Activated T-helper 2 cell treated with anti-CD3 and anti-CD28 coated beads, Interferon-gamma antibody, Interleukin-2, Interleukin-4, amounts not matched to agents 10 μg/mL and 5 μg/mL and 100 μg/mL, durations not matched to agents 14 hours and 24 hours and 36 hours (primary cell): ENCODE measurements around the gene WDR70. TPM values are rescaled to one million over a fixed set of nuclear protein-coding genes. Genes with fewer than 3 reads are reported as not detected.
"Not testable (repeated sequence)": the region's sequence is repeated elsewhere in the genome, so short reads cannot be mapped to it uniquely, and the experiment has no call there.

Experiments
- DNase-seq: peaks from one replicate; pipeline ENCODE4 v3.0.0; 2021; ENCODE audit warnings: low spot score
- H3K27ac Mint-ChIP-seq: one replicate; pipeline ENCODE4 v1.8.0; 2021; ENCODE audit warnings: mixed read lengths
- H3K27me3 Mint-ChIP-seq: one replicate; pipeline ENCODE4 v1.8.0; 2021; ENCODE audit warnings: low read depth, mixed read lengths
- H3K36me3 Mint-ChIP-seq: one replicate; pipeline ENCODE4 v1.8.0; 2021; ENCODE audit warnings: low read depth, mixed read lengths
- H3K4me1 Mint-ChIP-seq: one replicate; pipeline ENCODE4 v1.8.0; 2021; ENCODE audit warnings: low read depth, mixed read lengths
- H3K4me3 Mint-ChIP-seq: one replicate; pipeline ENCODE4 v1.8.0; 2021; ENCODE audit warnings: low read depth, mild to moderate bottlenecking, moderate library complexity, mixed read lengths
- H3K9me3 Mint-ChIP-seq: one replicate; pipeline ENCODE4 v1.8.0; 2021; ENCODE audit warnings: mixed read lengths
- intact Hi-C: fragments of 100-400 bp; cut with micrococcal nuclease; formaldehyde crosslinking; loops from one replicate; pipeline ENCODE4 v1.15.1; 2023
- total RNA-seq: library from RNA; stranded (reverse); gene quantifications from 2 replicates; pipeline ENCODE4 v1.2.3, GENCODE V29; 2022

Gene WDR70
- total RNA-seq, 1 donor from 2014 or later, result 37.9 TPM

DNA sequence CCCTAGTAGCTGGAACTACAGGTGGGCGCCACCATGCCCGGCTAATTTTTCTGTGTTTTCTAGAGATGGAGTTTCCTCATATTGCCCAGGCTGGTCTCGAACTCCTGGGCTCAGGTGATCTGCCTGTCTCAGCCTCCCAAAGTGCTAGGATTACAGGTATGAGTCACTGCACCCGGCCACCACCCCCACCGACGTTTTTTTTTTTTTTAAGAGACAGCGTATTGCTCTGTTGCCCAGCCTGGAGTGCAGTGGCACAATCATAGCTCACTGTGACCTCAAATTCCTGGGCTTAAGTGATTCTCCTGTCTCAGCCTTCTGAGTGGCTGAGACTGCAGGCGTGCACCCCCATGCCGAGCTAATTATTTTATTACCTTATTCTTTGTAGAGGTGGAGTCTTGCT is 38.2 kb downstream of the WDR70 start:
- Mint-ChIP-seq H3K27ac (no peak overlapping the region), H3K9me3 (no peaks in the 10 kb centered on the region), H3K4me3 (no peak overlapping the region), H3K4me1 (peaks cover 5% of the 10 kb centered on the region), H3K36me3 (peaks cover 20% of the 10 kb centered on the region), H3K27me3 (no peaks in the 10 kb centered on the region)
- intact Hi-C loops, result loop anchor here (10.0 kb wide), 1 partner anchor 417 kb away; no protein-coding TSS in a partner anchor
- DNase-seq, result no peak

DNA sequence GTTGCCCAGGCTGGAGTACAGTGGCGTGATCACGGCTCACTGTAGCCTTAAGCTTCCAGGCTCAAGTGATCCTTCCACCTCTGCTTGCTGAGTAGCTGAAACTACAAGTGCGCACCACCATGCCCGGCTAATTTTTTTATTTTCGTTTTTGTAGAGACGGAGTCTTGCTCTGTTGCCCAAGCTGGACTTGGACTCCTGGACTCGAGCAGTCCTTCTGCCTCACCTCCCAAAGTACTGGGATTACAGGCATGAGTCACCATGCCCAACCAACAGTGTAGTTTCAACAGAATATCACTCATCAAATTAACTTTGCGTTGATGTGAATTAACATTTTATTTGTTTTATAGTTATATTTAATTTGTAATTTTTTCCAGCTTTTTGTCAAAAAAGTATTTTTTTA is 45.3 kb downstream of the WDR70 start:
- H3K4me1 Mint-ChIP-seq, result peaks cover 5% of the 10 kb centered on the region
- H3K4me3 Mint-ChIP-seq, result no peak overlapping the region
- no peaks in the 10 kb centered on the region for H3K9me3 Mint-ChIP-seq
- H3K27me3 Mint-ChIP-seq, result no peaks in the 10 kb centered on the region
- intact Hi-C loops, result no loop called here
- DNase-seq, result no peak
- peaks cover 4% of the 10 kb centered on the region for H3K36me3 Mint-ChIP-seq
- H3K27ac Mint-ChIP-seq, result no peak overlapping the region

DNA sequence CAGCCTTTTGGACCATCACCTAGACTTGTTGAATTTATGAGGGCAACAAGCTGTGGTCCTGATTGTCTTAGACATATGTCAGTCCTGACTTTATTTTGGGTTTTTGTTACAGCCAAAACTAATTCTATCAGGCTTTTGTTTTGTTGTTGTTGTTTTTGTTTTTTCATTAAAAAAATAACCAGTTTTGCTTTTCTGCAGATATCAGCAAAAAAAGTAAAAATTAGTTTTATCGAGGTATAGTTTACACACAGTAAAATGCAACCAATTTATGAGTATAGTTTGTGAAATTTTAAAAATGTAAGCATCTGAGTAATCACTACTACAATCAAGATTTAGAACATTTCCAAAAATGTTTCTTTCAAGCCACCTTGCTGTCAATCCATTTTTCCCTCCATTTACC is 48.9 kb downstream of the WDR70 start:
- Mint-ChIP-seq H3K9me3 (no peaks in the 10 kb centered on the region), H3K4me1 (no peaks in the 10 kb centered on the region), H3K27ac (no peak overlapping the region), H3K27me3 (no peaks in the 10 kb centered on the region), H3K4me3 (no peak overlapping the region), H3K36me3 (peaks cover 8% of the 10 kb centered on the region)
- no peak for DNase-seq
- intact Hi-C loops, result no loop called here

DNA sequence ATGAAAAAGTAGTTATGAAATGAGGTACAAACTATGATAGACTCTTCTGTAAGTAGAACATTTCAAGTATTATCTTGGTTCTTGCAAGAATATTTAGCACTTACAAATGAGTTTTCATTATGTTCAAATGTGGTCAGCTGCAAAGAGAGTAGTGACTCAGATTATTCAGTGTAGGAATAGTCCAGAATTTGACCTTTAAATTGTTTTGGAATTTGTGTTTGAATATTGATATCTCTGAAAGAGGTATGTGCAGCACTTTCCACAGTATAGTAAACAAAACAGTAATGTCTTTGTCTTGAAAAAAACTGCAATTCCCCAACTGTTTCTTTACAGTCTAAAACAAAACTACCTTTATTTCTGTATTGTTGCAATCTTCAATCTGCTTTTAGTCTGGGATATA is 56.1 kb downstream of the WDR70 start:
- H3K4me3 Mint-ChIP-seq, result no peak overlapping the region
- peaks cover 6% of the 10 kb centered on the region for H3K4me1 Mint-ChIP-seq
- H3K27ac Mint-ChIP-seq, result no peak overlapping the region
- intact Hi-C loops, result no loop called here
- DNase-seq, result no peak
- peaks cover 20% of the 10 kb centered on the region for H3K36me3 Mint-ChIP-seq
- H3K9me3 Mint-ChIP-seq, result no peaks in the 10 kb centered on the region
- H3K27me3 Mint-ChIP-seq, result no peaks in the 10 kb centered on the region

DNA sequence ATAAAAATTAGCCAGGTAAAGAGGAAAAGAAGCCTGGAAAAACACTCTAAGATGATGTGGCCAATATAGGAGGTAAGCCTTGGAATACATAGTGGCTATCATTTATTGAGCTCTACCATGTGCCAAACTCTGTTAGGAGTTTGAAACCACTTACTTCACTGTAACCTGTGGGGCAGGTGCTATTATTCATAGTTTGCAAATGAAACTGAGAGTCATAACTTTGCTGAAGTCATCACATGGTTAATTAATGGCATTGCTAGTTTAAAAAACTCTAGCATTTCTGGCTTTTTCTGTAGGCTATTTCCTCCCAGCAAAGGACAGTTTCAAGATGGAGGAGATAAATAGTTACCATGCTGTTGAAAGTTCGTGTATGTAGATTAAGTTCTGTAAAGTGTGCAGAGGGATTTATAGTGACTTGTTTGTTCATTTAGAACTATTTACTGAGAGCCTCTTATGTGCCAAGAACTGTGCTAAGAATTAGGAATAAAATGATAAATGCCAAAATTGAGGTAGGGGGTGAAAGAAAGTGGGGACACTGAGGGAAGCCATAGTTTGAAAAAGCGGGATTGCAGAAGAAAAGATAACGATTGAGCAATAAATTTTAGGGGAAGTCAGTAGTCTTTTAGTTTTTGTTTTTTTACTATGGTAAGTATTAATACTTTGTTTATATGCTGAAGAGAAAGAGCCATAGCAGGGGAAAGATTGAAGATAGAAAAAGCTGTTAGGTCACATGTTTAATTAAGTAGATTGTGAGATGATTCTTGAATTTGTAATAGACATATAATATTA is 57.2 kb downstream of the WDR70 start:
- H3K4me3 Mint-ChIP-seq, result no peak overlapping the region
- no peak for DNase-seq
- no peaks in the 10 kb centered on the region for H3K27me3 Mint-ChIP-seq
- H3K9me3 Mint-ChIP-seq, result no peaks in the 10 kb centered on the region
- peaks cover 20% of the 10 kb centered on the region for H3K36me3 Mint-ChIP-seq
- no peak overlapping the region for H3K27ac Mint-ChIP-seq
- H3K4me1 Mint-ChIP-seq, result peaks cover 6% of the 10 kb centered on the region
- intact Hi-C loops, result no loop called here

DNA sequence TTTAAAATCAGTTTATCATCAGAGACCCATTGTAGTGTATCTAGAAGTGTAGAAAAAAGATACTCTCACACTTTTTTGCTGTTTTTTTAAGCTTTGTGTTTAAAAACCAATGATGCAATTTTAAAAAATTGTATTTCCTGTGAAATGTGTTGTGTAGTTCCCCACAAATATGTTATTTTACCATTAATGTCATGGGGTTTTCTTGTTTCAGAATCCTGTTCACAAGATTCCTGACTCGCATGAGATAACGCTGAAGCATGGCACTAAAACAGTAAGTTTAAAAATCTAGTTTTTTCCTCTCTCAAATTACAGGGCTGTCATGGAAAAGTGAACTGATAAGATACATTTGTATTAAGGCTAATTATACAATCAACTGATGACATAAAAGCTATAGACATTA is 58.6 kb downstream of the WDR70 start:
- no peaks in the 10 kb centered on the region for H3K9me3 Mint-ChIP-seq
- H3K27me3 Mint-ChIP-seq, result no peaks in the 10 kb centered on the region
- no peak overlapping the region for H3K4me3 Mint-ChIP-seq
- intact Hi-C loops, result no loop called here
- DNase-seq, result no peak
- H3K36me3 Mint-ChIP-seq, result peaks cover 19% of the 10 kb centered on the region
- H3K4me1 Mint-ChIP-seq, result peaks cover 6% of the 10 kb centered on the region
- H3K27ac Mint-ChIP-seq, result no peak overlapping the region

DNA sequence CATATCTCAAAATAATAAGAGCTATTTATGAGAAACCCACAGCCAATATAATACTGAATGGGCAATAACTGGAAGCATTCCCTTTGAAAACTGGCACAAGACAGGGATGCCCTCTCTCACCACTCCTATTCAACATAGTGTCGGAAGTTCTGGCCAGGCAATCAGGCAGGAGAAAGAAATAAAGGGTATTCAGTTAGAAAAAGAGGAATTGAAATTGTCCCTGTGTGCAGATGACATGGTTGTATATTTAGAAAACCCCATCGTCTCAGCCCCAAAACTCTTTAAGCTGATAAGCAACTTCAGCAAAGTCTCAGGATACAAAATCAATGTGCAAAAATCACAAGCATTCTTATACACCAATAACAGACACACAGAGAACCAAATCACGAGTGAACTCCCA is 66.7 kb downstream of the WDR70 start:
- H3K27me3 Mint-ChIP-seq, intact Hi-C loops, H3K9me3 Mint-ChIP-seq, H3K4me1 Mint-ChIP-seq, H3K4me3 Mint-ChIP-seq, H3K27ac Mint-ChIP-seq, DNase-seq: not testable (repeated sequence)
- H3K36me3 Mint-ChIP-seq, result peaks cover 52% of the 10 kb centered on the region

DNA sequence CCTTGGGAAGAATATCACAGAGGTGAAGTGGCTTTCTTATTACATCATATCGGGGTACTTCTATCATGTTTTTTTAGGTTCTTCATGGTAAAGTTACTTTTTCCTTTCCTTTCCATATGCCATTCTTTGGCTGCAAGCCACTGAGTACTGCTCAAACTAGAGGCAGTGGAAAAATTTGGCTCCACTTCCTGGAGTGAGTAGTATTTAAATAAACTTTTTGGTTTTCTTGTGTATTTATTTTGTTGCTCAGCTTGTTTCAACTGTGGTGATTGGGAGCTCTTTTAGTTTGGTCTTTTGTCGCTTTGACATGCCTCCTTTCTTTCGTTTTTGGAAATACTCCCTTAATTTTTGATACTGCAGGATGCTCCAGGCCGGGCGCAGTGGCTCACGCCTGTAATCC is 69.8 kb downstream of the WDR70 start:
- no peak overlapping the region for H3K27ac Mint-ChIP-seq
- H3K36me3 Mint-ChIP-seq, result peaks cover 81% of the 10 kb centered on the region
- peaks cover 2% of the 10 kb centered on the region for H3K4me1 Mint-ChIP-seq
- no peak for DNase-seq
- no peaks in the 10 kb centered on the region for H3K27me3 Mint-ChIP-seq
- peaks cover 20% of the 10 kb centered on the region for H3K9me3 Mint-ChIP-seq
- intact Hi-C loops, result no loop called here
- no peak overlapping the region for H3K4me3 Mint-ChIP-seq

DNA sequence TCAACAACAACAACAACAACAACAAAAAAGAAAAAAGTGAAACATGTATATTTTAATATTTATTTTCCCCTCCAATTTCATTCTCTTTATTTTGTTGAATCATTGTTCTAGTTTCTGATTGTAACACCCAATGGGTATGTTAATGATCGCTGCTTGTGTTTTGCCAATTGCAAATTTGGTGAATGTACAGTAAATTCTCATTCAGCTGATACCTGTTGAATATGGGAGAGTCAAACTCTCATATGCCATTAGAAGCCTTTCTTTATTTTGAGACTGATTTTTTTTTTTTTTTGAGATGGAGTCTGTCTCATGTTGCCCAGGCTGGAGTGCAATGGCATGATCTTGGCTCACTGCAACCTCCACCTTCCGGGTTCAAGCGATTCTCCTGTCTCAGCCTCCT is 72.9 kb downstream of the WDR70 start:
- Mint-ChIP-seq H3K36me3 (peaks cover 59% of the 10 kb centered on the region), H3K9me3 (peaks cover 20% of the 10 kb centered on the region)
- H3K4me3 Mint-ChIP-seq, H3K27ac Mint-ChIP-seq, intact Hi-C loops, H3K27me3 Mint-ChIP-seq, DNase-seq, H3K4me1 Mint-ChIP-seq: not testable (repeated sequence)

DNA sequence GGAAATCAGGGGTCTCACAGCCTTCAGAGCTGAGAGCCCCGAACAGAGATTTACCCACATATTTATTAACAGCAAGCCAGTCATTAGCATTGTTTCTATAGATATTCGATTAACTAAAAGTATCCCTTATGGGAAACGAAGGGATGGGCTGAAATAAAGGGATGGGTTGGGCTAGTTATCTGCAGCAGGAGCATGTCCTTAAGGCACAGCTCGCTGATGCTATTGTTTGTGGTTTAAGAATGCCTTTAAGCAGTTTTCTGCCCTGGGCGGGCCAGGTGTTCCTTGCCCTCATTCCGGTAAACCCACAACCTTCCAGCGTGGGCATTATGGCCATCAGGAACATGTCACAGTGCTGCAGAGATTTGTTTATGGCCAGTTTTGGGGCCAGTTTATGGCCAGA is 74.1 kb downstream of the WDR70 start:
- H3K4me1 Mint-ChIP-seq, H3K4me3 Mint-ChIP-seq, H3K27me3 Mint-ChIP-seq, intact Hi-C loops, H3K27ac Mint-ChIP-seq, DNase-seq: not testable (repeated sequence)
- Mint-ChIP-seq H3K36me3 (peaks cover 53% of the 10 kb centered on the region), H3K9me3 (peaks cover 18% of the 10 kb centered on the region)

DNA sequence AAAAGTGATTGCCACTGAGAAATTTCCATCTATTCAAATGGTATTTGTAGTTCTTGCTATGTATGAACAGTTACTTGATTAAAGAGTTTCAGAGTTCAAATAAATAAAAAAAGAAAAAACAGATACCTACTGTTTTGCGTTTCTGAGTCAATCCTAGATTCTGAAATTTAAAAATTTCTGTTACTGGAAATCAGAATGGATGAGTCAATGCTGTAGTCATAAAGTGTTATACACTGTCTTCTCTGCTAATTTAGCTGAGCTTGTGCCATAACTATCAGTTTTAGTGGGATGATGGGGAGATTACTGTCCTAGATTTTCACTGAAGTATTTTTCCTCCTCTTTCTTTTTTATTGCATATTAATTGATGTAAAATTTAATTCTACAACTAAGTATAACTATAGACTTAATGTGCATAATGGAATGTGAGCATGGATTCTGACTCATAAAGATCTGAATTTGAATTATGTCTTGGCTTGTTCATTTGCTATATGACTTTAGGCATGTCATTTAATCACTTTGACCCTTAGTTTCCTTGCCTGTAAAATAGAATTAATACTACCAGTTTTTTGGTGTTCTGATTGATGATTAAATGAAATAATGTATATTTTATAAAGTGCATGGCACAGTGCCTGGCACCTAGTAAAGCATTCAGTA is 75.4 kb downstream of the WDR70 start:
- H3K27me3 Mint-ChIP-seq, intact Hi-C loops, H3K4me1 Mint-ChIP-seq, H3K27ac Mint-ChIP-seq, H3K4me3 Mint-ChIP-seq, DNase-seq: not testable (repeated sequence)
- Mint-ChIP-seq H3K9me3 (peaks cover 12% of the 10 kb centered on the region), H3K36me3 (peaks cover 46% of the 10 kb centered on the region)

DNA sequence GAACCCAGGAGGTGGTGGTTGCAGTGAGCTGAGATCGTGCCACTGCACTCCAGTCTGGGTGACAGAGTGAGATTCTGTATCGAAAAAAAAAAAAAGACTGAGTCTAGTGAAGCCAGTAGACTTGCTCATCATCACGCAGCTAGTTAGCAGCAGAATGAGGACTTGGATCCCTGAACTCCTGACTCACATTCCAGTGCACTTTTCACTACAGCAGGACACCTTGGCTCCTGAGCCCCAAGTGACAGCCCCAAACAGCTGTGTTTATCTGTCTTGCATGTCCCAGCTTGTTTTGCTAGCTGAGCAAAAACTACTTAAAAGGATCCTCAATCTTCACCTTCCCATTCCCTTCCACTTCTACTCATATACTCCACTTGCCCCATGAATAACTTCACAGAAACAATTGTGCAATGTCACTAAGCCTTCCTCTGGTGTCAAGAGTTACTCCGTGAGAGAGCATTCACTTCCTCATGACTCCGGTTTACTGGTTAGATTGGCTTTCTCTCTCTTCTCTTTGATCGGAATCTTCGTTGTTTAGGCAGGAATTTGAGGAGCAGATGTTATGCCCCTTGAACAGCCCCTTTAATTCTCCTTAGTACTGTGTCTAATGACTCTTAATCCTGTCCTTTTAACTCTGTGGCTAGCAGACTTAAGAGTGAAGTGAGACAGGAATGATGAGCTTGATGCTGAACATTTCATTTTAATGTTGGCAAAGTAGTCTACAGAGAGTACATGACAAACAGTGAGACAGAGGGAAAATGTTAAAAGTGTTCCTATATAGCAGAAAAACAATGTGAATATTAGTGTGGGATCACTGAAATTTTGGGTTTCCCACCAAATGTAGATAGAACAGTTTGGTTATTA is 84.3 kb downstream of the WDR70 start:
- intact Hi-C loops, H3K36me3 Mint-ChIP-seq, H3K27ac Mint-ChIP-seq: not testable (repeated sequence)

DNA sequence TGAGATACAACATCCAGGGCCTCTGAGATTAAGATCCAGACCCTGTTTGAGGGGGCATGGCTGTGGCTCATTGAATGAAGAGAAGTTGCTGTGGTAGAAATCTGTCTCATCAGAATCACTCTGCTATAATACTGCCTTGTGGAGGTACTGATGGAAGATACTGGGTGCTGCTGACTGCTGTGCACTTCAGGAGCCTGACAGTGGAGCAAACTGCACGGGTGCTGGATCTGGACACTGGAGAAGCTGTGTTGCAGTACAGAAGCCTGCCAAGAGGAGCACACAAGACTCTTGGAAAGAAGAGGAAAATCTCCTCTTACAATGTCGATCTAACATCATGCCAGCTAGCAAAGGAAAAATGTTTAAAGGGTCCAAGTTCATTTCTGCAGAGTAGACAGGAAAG is 85.5 kb downstream of the WDR70 start:
- intact Hi-C loops, H3K9me3 Mint-ChIP-seq, H3K4me3 Mint-ChIP-seq, DNase-seq, H3K27ac Mint-ChIP-seq, H3K4me1 Mint-ChIP-seq, H3K27me3 Mint-ChIP-seq: not testable (repeated sequence)
- H3K36me3 Mint-ChIP-seq, result peaks cover 17% of the 10 kb centered on the region

More for the DNA sequence above, 84.3 kb downstream of the WDR70 start:
- not testable (repeated sequence) for DNase-seq, H3K4me1 Mint-ChIP-seq, H3K9me3 Mint-ChIP-seq, H3K4me3 Mint-ChIP-seq, H3K27me3 Mint-ChIP-seq
